ENCODE data around the gene TCF25. TPM values are rescaled to one million over a fixed set of nuclear protein-coding genes. Genes with fewer than 3 reads are reported as not detected.

TCF25 gene
- total RNA-seq, 1 donor from 2014 or later = 194 TPM

GRCh38 chr16:89951509-89951908, 78.1 kb downstream of the TCF25 start:
- Mint-ChIP-seq H3K27me3 (peaks cover 18% of the 10 kb centered on the region), H3K9me3 (no peaks in the 10 kb centered on the region), H3K36me3 (ENCODE audit: low read depth) (no peaks in the 10 kb centered on the region), H3K4me1 (peaks cover 7% of the 10 kb centered on the region), H3K4me3 (no peak overlapping the region), H3K27ac (no peak overlapping the region)
- intact Hi-C loops (cut with micrococcal nuclease) = no loop called here
- no peak for DNase-seq

GRCh38 chr16:89952049-89952448, 78.7 kb downstream of the TCF25 start:
- intact Hi-C loops (cut with micrococcal nuclease) = no loop called here
- H3K27ac Mint-ChIP-seq = no peak overlapping the region
- no peaks in the 10 kb centered on the region for H3K36me3 Mint-ChIP-seq (ENCODE audit: low read depth)
- H3K4me1 Mint-ChIP-seq = peaks cover 7% of the 10 kb centered on the region
- H3K4me3 Mint-ChIP-seq = no peak overlapping the region
- H3K9me3 Mint-ChIP-seq = no peaks in the 10 kb centered on the region
- DNase-seq = no peak
- peaks cover 18% of the 10 kb centered on the region for H3K27me3 Mint-ChIP-seq

GRCh38 chr16:89952551-89952950, 79.2 kb downstream of the TCF25 start:
- intact Hi-C loops (cut with micrococcal nuclease) = no loop called here
- peaks cover 7% of the 10 kb centered on the region for H3K4me1 Mint-ChIP-seq
- H3K4me3 Mint-ChIP-seq = no peak overlapping the region
- H3K36me3 Mint-ChIP-seq (ENCODE audit: low read depth) = no peaks in the 10 kb centered on the region
- H3K9me3 Mint-ChIP-seq = no peaks in the 10 kb centered on the region
- H3K27ac Mint-ChIP-seq = no peak overlapping the region
- H3K27me3 Mint-ChIP-seq = peaks cover 13% of the 10 kb centered on the region
- no peak for DNase-seq

- H3K27me3 Mint-ChIP-seq = peaks cover 6% of the 10 kb centered on the region
- intact Hi-C loops (cut with micrococcal nuclease) = no loop called here
- no peak overlapping the region for H3K27ac Mint-ChIP-seq
- H3K4me1 Mint-ChIP-seq = peaks cover 7% of the 10 kb centered on the region
- no peak overlapping the region for H3K4me3 Mint-ChIP-seq
- no peaks in the 10 kb centered on the region for H3K9me3 Mint-ChIP-seq
- DNase-seq = no peak
- peaks cover under 1% of the 10 kb centered on the region for H3K36me3 Mint-ChIP-seq (ENCODE audit: low read depth)
Measured at GRCh38 chr16:89953671-89954406, 80.4 kb downstream of the TCF25 start.

GRCh38 chr16:89954462-89954861, 81.1 kb downstream of the TCF25 start:
- no peak overlapping the region for H3K4me3 Mint-ChIP-seq
- H3K27ac Mint-ChIP-seq = no peak overlapping the region
- H3K4me1 Mint-ChIP-seq = peaks cover 7% of the 10 kb centered on the region
- peaks cover 1% of the 10 kb centered on the region for H3K36me3 Mint-ChIP-seq (ENCODE audit: low read depth)
- DNase-seq = no peak
- intact Hi-C loops (cut with micrococcal nuclease) = no loop called here
- no peaks in the 10 kb centered on the region for H3K9me3 Mint-ChIP-seq
- peaks cover 6% of the 10 kb centered on the region for H3K27me3 Mint-ChIP-seq

GRCh38 chr16:89955001-89955685, 81.8 kb downstream of the TCF25 start:
- no peak for DNase-seq
- intact Hi-C loops (cut with micrococcal nuclease) = no loop called here
- H3K4me1 Mint-ChIP-seq = peaks cover 3% of the 10 kb centered on the region
- peaks cover 1% of the 10 kb centered on the region for H3K36me3 Mint-ChIP-seq (ENCODE audit: low read depth)
- no peaks in the 10 kb centered on the region for H3K9me3 Mint-ChIP-seq
- no peak overlapping the region for H3K4me3 Mint-ChIP-seq
- H3K27me3 Mint-ChIP-seq = peaks cover 1% of the 10 kb centered on the region
- no peak overlapping the region for H3K27ac Mint-ChIP-seq

GRCh38 chr16:89956505-89957215, 83.3 kb downstream of the TCF25 start:
- H3K36me3 Mint-ChIP-seq (ENCODE audit: low read depth) = peaks cover 1% of the 10 kb centered on the region
- no peak for DNase-seq
- intact Hi-C loops (cut with micrococcal nuclease) = no loop called here
- H3K9me3 Mint-ChIP-seq = no peaks in the 10 kb centered on the region
- H3K27ac Mint-ChIP-seq = no peak overlapping the region
- H3K27me3 Mint-ChIP-seq = no peaks in the 10 kb centered on the region
- H3K4me1 Mint-ChIP-seq = no peaks in the 10 kb centered on the region
- H3K4me3 Mint-ChIP-seq = no peak overlapping the region

GRCh38 chr16:89957216-89957785, 83.9 kb downstream of the TCF25 start:
- intact Hi-C loops (cut with micrococcal nuclease) = no loop called here

GRCh38 chr16:89958068-89958467, 84.7 kb downstream of the TCF25 start:
- H3K27ac Mint-ChIP-seq = no peak overlapping the region
- intact Hi-C loops (cut with micrococcal nuclease) = no loop called here
- no peaks in the 10 kb centered on the region for H3K4me1 Mint-ChIP-seq
- no peaks in the 10 kb centered on the region for H3K27me3 Mint-ChIP-seq
- peaks cover 1% of the 10 kb centered on the region for H3K36me3 Mint-ChIP-seq (ENCODE audit: low read depth)
- peak; percentile 62 for DNase-seq
- H3K9me3 Mint-ChIP-seq = no peaks in the 10 kb centered on the region
- H3K4me3 Mint-ChIP-seq = no peak overlapping the region

More at GRCh38 chr16:89957216-89957785, 83.9 kb downstream of the TCF25 start:
- no peak for DNase-seq
- Mint-ChIP-seq H3K4me1 (no peaks in the 10 kb centered on the region), H3K9me3 (no peaks in the 10 kb centered on the region), H3K36me3 (ENCODE audit: low read depth) (peaks cover 1% of the 10 kb centered on the region), H3K27me3 (no peaks in the 10 kb centered on the region), H3K27ac (no peak overlapping the region), H3K4me3 (no peak overlapping the region)

GRCh38 chr16:89958596-89958995, 85.2 kb downstream of the TCF25 start:
- H3K9me3 Mint-ChIP-seq = no peaks in the 10 kb centered on the region
- peaks cover 1% of the 10 kb centered on the region for H3K36me3 Mint-ChIP-seq (ENCODE audit: low read depth)
- DNase-seq = no peak
- intact Hi-C loops (cut with micrococcal nuclease) = no loop called here
- no peak overlapping the region for H3K27ac Mint-ChIP-seq
- H3K4me3 Mint-ChIP-seq = no peak overlapping the region
- no peaks in the 10 kb centered on the region for H3K27me3 Mint-ChIP-seq
- no peaks in the 10 kb centered on the region for H3K4me1 Mint-ChIP-seq

- Mint-ChIP-seq H3K27ac (no peak overlapping the region), H3K36me3 (ENCODE audit: low read depth) (peaks cover 1% of the 10 kb centered on the region), H3K4me1 (no peaks in the 10 kb centered on the region), H3K9me3 (no peaks in the 10 kb centered on the region), H3K4me3 (no peak overlapping the region), H3K27me3 (no peaks in the 10 kb centered on the region)
- no peak for DNase-seq
- intact Hi-C loops (cut with micrococcal nuclease) = no loop called here
Measured at GRCh38 chr16:89960966-89961365, 87.6 kb downstream of the TCF25 start.

Data from activated CD4-positive, alpha-beta T cell treated with anti-CD3 and anti-CD28 coated beads, Interleukin-2, amount 10 ng/mL, durations not matched to agents 24 days and 14 days (primary cell).